ENCODE results near the gene NHSL2.

The NHSL2 gene

DNA sequence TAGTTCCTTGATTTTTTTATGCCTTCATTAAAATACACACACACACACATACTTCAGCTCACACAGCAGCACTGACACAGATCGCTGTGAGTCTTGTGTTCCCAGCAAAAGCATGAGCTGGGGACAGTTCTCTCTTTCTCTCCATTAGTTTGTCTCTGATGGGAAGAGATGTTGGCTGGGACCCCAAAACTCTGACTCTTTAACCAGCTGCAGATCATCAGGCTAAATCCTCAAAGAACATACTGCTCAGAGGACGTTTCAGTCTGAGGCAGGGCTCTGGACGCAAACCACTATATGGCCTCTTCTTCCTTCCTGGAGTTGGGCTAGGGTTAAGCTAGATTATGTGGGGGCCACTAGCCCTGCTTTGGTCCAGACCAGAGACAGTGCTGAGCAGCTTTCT lies 109.6 kb downstream of the NHSL2 start:
- no peak for DNase-seq (ENCODE audit: low spot score)

DNA sequence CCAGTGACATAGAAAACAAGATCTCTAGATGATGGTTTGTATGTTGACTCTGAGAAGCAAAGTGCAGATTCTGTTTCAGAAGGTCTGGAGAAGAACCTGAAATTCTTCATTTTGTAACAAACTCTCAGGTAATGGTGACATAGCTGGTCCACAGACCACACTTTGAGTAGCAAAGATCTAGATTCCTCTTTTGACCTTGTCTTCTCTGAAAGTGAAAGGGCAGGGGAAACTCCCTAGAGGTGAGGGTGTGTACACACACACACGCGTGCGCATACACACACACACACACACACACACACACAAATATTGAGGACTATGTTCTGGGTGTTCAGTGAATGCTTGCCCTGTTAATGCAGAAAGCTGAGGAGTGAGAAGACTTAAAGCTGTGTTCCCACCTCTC lies 110.1 kb downstream of the NHSL2 start:
- DNase-seq (ENCODE audit: low spot score), result no peak

DNA sequence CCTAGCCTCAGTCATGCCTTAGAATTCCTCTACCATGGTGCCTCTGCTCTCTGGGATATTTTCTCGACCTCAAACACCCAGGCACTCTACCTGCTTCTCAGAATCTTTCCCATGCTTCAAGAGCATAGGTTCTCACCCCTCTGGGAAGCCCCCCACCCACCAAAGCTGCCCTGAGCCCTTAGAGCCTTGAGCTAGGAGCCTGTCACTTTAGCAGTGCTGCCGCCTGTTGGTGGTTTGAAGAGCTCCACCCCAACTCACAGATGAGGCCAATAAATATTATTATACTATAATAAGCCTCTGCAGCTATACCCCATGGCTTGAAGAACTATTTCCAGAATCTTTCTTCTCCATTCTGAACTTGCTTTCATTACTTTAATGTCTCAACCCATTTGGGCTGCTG lies 111.3 kb downstream of the NHSL2 start:
- no peak for DNase-seq (ENCODE audit: low spot score)

DNA sequence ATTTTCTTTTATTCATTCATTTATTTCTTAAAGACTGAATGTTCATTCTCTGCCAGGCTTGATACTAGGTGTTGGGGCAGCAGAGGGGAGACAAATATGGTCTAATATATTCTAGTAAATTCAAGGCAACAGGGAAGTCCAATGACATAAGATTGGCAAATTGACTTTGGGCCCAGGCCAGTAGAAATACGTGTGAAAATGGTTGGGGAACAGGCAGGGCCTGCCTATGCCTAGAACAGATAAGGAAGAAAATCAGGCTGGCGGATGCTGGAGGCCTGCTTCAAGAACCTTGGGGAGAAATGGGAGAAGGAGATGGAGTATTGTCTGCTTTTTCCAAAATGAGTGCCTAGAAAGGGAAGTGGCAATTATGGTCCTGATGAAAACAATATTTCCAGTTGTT lies 112.4 kb downstream of the NHSL2 start:
- DNase-seq (ENCODE audit: low spot score), result no peak

DNA sequence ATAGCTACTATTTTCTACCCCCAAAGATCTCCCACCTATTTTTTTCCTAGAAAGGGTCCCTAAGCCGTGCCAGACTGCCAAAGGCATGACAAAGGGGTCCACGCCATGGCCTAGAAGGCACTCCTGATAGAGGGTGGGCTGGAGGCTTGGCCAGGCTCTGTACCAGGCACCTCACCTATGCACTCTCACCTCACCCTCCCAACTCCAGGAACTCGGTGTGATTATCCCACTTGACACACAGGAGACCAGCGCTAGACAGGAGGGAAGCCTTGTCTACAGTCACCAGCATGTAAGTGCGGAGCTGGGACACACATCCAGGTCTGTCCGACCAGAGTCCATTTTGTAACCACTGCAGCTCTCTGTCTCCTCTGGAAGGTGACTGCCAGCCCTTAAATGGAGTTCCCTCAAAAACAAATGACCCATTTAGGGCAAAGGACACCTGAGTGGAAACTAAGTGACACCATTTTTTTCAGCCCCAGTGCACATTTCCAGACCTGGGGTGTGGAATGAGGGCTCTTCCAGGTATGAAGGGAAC lies 114.7 kb downstream of the NHSL2 start:
- no peak for DNase-seq (ENCODE audit: low spot score)

DNA sequence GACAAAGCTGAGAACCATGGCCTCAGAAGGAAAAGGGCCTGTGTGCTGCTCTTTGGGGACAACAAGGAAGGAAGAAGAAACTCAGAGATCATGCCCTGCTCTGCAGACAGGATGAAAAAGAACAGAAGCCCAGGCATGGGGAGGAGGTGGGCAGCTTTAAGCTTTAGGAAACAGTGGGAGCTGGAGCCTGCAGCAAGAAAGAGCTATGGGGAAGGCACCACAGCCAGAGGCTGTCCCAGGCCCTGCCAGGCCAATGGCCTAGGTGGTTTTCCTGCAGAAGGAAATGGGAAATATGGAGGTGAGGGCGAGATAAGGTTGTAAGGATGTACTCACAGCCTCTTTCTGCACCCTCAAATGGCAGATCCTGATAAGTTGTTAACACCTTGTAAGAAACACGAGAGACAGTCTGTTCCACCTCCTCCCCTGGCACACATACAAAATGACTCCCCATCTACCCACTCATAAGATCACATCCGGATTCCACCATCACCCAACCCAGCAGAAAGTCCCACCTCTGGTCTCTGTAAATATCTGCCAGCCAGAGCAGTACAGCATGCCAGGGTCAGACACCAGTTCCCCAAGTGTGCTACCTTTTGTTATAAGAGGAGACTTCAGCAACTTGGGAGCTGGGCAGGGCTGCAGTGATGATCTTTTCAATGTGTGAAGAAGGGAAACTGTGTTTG lies 115.8 kb downstream of the NHSL2 start:
- DNase-seq (ENCODE audit: low spot score), result no peak

DNA sequence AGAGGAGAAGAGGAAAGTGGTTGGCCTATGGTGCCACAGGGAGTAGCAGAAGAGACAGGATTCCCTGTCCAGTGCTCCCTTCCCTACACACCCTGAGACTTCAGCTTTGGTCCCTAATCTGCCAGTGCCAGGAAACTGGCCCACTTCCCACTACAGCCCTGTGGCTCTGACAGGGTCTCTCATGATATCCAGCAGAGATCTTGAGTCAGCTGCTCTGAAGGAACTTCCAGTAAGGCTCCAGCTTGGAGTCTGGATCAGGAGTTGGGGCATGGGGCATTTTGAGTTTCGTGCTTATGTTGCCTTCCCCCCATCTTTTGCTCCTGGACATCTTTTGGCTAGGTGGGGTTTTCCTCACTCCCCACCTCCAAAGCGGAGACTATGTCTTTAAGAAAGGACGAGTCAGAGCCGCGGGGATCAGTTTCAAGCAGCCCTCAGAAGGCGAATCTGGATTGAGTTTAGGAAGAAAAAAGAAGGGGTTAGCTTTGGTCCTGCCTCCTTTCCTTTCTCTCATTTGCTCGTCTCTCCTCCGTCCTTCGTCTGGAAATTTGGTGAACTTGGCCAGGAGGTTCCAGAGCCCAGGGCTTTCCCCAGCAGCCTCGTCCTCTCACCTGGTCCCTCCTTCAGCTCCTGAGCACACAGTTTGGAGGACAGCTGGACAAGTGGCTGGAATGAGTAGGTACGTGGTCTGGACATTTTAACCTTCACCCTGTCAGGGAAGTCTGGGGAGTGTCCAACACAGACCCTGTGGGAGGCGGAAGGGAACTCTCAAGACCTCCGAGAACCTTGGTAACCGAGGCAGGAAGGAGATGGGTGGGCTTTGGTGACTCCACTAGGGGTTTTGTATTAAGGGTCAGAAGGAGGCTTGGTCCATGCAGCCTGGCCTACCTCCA lies 116.6 kb downstream of the NHSL2 start:
- DNase-seq (ENCODE audit: low spot score), result no peak

DNA sequence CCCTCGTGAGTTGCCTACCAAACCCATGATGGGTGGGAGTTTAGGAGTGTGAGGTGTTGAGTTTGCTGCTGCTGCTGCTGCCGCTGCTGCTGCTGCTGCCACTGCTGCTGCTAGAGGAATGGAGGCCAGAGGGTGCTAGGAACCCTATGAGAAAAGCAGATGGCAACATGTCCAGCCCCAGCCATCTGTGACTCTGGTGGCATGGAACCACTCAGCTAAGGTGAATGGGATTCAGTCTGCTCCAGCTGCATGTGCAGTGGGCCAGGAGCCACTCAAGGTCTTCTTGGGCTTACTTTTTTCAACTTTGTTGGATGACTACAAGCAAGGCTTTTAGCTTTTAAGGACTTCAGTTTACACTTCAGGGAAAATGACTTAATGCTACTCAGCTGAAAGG lies 117.3 kb downstream of the NHSL2 start:
- no peak for DNase-seq (ENCODE audit: low spot score)

DNA sequence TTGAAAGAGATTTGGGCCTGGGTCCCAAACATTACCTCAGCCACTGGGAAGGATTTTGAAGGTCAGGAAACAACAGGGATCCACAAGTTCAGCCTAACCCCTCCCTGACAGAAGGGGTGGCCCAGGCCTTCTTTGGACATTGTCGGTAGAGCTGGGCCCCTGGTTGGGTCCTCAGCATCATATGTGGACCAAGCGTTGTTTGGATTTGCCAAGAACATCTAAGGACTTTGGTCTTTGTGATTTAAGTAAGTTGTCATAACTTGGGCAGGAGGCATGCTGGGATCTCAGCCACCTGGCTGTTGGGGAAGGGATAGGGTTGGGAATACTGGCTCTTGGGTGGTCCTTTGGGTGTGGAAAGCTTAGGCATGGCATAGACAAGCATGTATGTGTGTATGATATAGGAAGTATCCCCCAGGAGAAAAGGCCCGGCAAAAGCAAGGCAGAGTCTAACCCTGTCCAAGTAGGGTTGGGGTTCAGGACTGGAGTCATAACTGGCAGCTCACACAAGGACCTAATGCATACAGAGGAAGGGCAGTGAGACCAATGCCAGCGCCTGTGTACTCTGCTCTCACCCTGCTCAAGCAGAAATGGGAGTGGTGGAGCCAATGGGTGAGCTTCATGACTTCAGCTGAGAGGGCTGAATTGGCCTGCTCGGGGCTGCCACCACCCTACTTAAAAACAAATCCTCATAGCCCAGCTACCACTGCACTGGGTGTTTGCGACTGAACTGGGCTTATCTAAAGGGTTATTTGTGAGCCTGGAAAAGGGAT lies 118.2 kb downstream of the NHSL2 start:
- no peak for DNase-seq (ENCODE audit: low spot score)

DNA sequence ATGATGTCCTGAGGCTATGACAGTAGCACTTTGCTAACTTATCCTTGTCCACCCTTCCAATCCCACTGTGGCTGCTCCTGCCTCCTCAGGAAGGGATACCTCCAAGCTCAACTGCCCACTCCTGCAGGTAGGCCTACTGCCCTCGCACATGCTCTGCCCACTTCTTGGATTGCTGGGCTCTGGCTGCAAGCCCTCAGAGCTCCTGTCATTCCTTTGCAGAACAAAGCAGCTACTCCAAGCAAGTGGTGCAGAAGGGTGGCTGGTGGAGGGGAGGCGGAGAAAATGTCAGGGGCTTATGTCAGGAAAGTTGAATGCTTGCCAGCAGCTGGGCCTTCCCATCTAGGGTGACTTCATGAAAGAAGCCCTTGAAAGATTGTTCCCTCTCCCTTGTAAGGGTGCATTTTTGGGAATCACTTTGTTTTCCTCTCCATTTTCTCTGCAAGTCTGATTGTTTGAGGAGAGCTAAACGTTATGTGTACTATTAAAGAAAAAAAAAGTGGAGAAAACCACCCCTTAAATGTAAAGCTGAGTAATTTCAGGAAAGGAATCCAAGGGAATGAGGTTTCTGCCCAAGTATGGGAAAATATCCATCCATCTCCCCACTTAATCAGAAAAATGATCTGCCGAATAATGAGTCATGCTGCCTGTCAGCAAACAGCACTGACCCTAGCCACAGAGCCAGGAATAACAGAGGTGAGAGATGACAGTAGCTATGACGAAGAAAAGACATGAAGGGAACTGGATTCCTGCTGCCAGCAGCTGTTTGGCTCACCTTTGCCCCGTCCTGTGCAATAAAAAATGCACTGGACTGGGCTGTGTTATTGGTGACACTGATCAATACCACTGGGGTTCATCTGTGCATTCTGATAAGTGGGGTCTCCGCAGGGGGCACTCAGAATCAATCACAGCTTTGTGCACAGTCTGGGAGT lies 119.1 kb downstream of the NHSL2 start:
- DNase-seq (ENCODE audit: low spot score), result no peak

DNA sequence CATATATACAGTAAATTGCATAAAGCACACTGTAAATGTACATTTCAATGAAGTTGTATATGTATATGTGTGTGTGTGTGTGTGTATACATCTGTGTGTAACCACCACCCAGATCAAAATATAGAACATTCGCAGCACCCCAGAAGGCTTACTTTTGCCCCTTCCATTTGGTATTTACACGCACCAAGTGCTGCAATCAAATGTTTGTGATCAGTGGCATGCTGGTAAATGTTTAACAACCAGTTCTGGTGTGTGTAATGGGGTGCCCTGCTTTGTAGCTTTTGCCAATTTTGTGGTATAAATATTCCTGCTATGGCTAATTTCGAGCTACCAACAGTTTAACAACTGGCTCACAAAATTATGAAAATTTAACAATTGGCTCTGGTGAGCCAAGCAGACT lies 119.8 kb downstream of the NHSL2 start:
- DNase-seq (ENCODE audit: low spot score), result no peak

DNA sequence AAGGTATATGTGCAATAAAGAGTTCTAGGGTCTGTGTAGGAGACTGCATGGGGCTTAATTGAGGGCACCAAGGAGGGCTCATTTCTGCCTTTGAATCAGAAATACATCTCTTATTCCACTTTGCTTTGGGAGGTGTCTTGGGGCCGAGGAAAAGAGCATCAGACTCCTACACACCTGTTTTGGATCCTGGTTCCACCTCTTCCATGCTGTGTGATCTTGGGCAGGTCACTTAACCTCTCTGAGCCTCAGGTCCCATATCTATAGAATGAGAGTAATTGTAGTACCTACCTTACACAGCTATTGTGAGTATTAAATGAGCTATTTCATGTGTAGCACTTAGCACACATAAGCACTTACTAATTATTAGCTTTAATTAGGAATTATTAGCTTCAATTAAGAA lies 120.5 kb downstream of the NHSL2 start:
- no peak for DNase-seq (ENCODE audit: low spot score)

DNA sequence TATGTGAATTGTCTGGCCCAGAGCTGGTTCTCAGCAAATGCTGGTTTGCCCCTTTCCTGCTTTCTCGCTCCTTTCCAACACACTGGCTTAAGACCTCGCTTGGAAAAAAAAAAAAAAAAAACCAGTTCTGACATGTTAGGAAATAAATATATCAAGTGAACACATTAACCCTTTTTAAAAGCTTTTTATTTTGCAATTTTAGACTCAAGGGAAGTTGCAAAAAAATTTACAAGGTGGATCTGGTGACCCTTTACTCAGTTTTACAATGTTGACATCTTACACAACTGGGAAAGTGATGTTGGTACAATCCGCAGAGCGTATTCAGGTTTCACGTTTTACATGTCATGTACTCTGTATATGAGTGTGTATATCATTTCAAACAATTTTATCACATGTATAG lies 121.0 kb downstream of the NHSL2 start:
- no peak for DNase-seq (ENCODE audit: low spot score)

DNA sequence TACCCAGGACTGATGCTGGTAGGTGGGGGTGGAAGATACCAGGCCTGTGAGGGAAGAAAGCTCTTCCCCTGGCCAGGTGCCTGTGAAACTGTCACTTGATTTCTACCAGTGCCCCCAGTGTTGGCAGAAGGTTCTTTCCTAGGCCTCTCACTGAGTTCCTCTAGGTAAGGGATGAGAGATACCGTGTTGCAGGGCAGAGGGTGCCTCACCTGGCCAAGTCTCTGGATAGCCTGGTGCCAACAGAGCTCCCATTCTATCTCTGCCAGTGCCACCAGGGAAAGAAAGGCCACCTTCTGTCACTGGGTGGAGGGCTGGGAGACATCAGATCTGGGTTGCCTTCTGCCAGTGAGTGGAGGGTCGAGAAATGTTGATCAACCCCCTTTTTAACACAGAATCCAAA lies 127.0 kb downstream of the NHSL2 start:
- no peak for DNase-seq (ENCODE audit: low spot score)

DNA sequence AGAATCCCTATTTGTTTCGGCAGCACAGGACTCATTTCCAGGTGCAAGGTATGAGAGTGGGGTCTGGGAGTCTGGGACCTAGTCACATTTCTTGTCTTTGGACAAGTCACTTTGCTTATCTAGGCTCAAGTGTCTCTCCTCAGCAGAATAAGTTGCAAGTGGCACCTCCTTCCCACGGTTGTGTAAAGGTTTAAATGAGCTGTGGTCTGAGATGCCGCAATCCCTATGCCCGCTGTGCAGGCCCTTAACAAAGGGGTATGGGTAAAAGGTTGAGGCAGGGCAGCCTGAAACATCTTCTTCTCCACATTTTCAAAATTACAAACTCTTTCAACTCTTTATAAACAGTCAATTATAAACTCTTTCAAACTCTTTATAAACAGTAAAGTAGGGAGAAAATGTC lies 127.4 kb downstream of the NHSL2 start:
- no peak for DNase-seq (ENCODE audit: low spot score)

DNA sequence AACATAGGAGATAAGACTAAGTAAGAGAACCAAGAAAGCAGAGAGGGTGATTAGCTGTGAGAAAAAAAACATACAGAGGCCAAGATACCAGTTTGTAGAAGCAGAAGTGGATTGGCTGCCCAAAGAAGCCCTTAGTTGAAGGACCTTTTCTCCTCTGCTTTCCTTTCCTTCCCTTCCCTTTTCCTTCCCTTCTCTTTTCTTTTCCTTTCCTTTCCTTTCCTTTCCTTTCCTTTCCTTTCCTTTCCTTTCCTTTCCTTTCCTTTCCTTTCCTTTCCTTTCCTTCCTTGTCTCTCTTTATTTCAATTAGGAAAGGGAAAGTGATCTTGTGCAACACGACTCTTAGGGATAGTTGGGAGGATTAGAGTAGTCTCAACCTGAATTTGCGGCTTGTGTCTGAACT lies 128.2 kb downstream of the NHSL2 start:
- DNase-seq (ENCODE audit: low spot score), result no peak

DNA sequence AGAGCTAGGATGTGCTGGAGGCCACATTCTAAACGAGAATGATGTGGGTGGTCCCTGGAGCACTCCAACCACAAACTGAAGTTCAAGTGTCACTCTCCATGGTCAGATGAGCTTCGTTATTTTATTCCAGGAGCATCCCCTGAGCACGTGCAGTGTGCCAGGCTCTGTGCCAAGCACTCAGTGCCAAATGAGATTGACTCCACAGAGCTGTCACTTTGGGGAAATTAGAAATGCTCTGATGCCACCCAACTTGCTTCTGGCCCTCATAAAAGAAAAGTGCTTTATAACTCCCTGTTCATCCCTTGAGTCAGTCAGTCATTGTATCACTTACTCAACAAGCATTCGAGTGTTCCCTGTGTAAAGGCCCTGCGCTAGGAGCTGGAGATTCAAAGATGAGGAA lies 129.9 kb downstream of the NHSL2 start:
- DNase-seq (ENCODE audit: low spot score), result no peak

DNA sequence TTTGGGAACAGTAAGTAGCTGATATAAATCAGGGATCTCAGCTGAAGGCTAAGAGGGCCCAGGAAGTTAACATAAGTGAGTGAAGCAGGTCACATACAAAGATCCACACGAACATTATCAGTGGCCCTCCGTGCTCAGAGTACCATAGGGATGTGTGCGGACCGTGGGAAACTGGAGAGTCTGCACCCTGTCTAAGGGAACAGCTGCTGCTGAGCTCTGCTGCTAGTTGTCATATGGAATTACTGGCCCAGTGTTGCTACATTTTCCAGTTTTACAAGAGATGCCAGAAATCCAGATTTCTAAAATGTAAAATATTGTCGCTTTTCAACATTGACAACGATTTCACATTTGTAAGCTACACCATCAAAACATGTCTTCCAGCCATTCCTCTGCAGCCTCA lies 130.5 kb downstream of the NHSL2 start:
- no peak for DNase-seq (ENCODE audit: low spot score)

DNA sequence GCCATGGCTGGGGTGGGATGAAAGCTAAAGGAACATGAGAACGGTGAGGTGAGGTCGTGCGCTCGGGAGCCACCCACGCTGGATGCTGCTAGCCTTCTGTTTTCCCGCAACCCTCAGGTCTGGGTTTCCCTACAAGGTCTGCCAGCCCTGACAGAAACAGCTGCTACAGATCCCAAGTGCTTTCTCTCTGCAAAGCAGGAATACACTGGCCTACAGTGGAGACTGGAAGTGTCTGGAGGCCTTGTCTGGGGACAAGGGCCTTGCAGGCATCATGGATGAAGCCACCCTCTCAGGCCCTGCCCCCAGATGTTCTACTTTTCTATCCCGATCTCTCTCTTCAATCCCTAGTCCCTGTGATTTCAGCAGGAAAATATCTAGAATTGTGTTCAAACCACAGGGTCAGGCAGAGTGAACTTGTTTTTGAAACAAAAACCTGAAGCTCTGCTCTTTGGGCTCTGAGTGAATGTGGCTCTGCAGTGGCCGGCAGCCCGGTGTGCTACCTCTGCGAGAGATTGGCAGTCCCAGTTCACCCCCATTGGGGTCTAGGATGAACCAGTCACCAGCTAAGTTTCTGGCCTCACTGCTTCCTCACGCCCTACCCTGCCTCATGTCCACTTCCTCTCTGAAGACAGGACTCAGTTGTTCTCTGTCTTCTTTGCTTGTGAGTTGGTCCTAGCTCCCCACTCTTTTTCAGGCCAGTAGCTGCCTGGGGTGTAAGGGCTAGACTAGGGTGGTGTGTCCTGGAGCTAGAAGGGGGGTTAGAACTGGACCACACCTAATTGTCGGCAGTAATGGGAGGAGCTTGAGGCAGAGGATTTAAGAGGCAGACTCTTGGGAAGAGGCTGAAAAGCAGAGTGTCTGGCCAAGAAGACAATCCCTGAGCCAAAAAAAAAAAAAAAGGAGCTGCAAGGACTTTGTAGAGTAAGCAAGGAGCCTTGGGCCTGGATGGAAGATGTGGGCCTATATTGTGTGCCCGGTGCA lies 131.5 kb downstream of the NHSL2 start:
- no peak for DNase-seq (ENCODE audit: low spot score)

DNA sequence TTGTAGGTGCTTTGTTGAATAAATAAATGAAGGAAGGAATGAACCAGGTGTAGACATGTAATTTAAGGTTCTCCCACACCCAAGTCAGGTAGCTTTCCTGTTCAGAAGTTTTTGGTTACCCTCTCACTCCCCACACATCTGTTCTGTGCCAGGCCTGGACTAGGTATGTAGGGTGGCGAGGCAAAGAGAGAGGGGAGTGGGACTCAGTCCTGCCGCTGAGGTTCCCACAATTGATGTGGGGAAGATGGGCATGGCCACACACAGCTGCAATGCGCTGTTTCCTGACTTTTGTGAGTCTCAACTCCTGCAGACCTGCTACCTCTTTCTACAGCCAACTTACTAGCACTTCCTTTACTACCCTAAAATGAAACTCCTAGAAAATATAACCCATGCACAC lies 132.2 kb downstream of the NHSL2 start:
- DNase-seq (ENCODE audit: low spot score), result no peak

Data from cerebellar cortex (tissue), 1 donor.